ENCODE measurements around the gene WDR7.
A peak's percentile ranks its signal among the peaks of the same experiment; 100 is the strongest.

WDR7 gene

DNA sequence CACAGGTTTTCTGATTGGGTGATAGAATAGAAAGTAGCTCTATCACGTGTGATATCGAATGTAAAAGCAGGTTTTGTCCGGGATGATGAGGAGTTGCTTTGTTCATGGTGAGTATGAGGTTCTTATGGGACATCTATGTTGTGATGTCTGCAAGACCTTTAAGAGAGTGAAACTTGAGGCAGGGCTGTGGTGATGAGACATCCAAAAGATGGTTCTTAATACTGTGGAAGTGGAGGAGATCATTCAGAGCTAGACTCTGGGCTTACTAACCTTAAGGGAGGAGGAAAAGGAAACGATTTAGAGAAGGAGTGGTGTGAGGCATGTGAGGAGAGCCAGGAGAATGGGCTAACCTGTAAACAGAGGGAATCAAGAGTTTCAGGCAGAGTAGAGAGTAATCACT, 92.0 kb downstream of the WDR7 start:
- H3K4me3 ChIP-seq (ENCODE audit: low read depth, low read length) = no peak overlapping the region
- DNase-seq (ENCODE audit: low read depth) = no peak
- no peak for TF ChIP-seq CTCF (conservative IDR thresholded peaks at IDR 0.05; ENCODE audit: low read depth, low read length)

- TF ChIP-seq CTCF (conservative IDR thresholded peaks at IDR 0.05; ENCODE audit: low read depth, low read length) = no peak
- H3K4me3 ChIP-seq (ENCODE audit: low read depth, low read length) = no peak overlapping the region
- no peak for DNase-seq (ENCODE audit: low read depth)
These were observed 96.0 kb downstream of the WDR7 start for GRCh38 chr18:56747032-56747658.

GRCh38 chr18:56747857-56748256, 96.7 kb downstream of the WDR7 start:
- H3K4me3 ChIP-seq (ENCODE audit: low read depth, low read length) = no peak overlapping the region
- no peak for DNase-seq (ENCODE audit: low read depth)
- TF ChIP-seq CTCF (conservative IDR thresholded peaks at IDR 0.05; ENCODE audit: low read depth, low read length) = no peak

DNA sequence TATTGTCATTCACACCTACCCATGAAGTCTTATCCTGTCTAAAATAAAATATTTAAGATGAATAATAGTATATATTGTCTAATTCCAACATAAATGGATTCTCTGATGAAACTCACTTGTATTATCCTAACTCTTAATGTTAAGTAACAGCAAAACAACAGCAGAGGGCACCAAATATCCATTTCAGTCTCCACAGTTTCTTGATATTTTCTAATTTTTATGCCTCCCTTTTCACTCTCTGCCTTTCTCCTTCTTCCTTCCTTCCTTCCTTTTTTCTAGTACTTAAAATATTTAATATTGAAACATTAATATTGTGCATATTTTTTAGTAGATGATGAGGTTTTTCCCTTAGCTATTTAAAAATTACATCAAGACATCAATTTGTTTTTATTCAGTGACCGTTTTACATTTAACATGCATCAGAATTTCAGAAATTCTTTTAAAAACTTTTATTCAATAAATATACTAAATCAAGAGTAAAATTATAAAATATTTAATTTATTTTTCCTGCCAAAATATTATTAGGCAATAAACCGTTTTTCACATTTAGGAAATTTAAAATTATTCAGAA, 97.6 kb downstream of the WDR7 start:
- H3K4me3 ChIP-seq (ENCODE audit: low read depth, low read length) = no peak overlapping the region
- peak; percentile 72 for DNase-seq (ENCODE audit: low read depth)
- TF ChIP-seq CTCF (conservative IDR thresholded peaks at IDR 0.05; ENCODE audit: low read depth, low read length) = peak; percentile 64

GRCh38 chr18:56756966-56757365, 105.8 kb downstream of the WDR7 start:
- H3K4me3 ChIP-seq (ENCODE audit: low read depth, low read length) = no peak overlapping the region
- DNase-seq (ENCODE audit: low read depth) = no peak
- no peak for TF ChIP-seq CTCF (conservative IDR thresholded peaks at IDR 0.05; ENCODE audit: low read depth, low read length)

- no peak for TF ChIP-seq CTCF (conservative IDR thresholded peaks at IDR 0.05; ENCODE audit: low read depth, low read length)
- no peak for DNase-seq (ENCODE audit: low read depth)
- H3K4me3 ChIP-seq (ENCODE audit: low read depth, low read length) = no peak overlapping the region
These were observed 118.9 kb downstream of the WDR7 start for GRCh38 chr18:56770097-56770496.

DNA sequence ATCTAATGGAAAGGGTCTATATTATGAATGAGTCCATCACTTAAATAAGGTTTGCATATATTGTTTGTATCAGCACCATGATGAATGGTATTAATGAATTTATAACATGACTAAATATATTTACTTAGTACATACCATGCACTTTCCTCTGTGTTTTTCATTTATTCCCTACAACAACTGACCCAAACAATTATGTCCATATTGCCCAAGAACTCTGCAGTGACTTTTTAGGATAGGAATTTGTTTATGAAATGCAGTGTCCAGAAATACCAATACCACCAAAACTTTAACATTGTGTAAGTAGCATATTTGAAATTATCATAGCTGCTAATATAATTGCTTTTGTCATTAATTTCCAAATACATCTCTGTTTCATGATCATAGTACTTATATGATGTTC, 119.7 kb downstream of the WDR7 start:
- TF ChIP-seq CTCF (conservative IDR thresholded peaks at IDR 0.05; ENCODE audit: low read depth, low read length) = no peak
- DNase-seq (ENCODE audit: low read depth) = peak; percentile 35
- H3K4me3 ChIP-seq (ENCODE audit: low read depth, low read length) = no peak overlapping the region

Data from choroid plexus epithelial cell (primary cell).